Tibial nerve (tissue), 4 donors: Measurements from ENCODE around the gene ZC3H7B. TPM values are rescaled to one million over a fixed set of nuclear protein-coding genes. Genes with fewer than 3 reads are reported as not detected.

Experiments used
- DNase-seq, 2 donors: peaks; one replicate each; pipeline ENCODE4 v3.0.0-alpha.2; 2019; ENCODE audit warnings: low spot score in 2 of 2
- H3K27ac ChIP-seq, 4 donors: fragments of 200-600 bp; sonication (generic) in 3 of 4; one replicate each; pipeline ENCODE4 v1.5.1; 2017 to 2019; ENCODE audit warnings: mild to moderate bottlenecking in 1 of 4
- H3K27me3 ChIP-seq, 2 donors: fragments of 200-600 bp; sonication (generic) in 1 of 2; one replicate each; pipeline versions ENCODE4 v1.5.1 to v1.6.0; 2017 to 2019
- H3K36me3 ChIP-seq, 3 donors: fragments of 200-600 bp; sonication (generic); one replicate each; pipeline ENCODE4 v1.5.1; 2018 to 2019
- H3K4me1 ChIP-seq, 4 donors: fragments of 200-600 bp; sonication (generic) in 3 of 4; one replicate each; pipeline ENCODE4 v1.5.1; 2017 to 2019
- H3K4me3 ChIP-seq, 4 donors: fragments of 200-600 bp; sonication (generic) in 3 of 4; one replicate each; pipeline ENCODE4 v1.5.1; 2017 to 2019; ENCODE audit warnings: mild to moderate bottlenecking in 1 of 4, moderate library complexity in 1 of 4
- H3K9me3 ChIP-seq, 4 donors: fragments of 200-600 bp; sonication (generic) in 3 of 4; one replicate each; pipeline ENCODE4 v1.5.1; 2017 to 2019
- CTCF ChIP-seq, 5 experiments: fragments of 200-600 bp in 3 of 5; fragments of 450-650 bp in 2 of 5; sonication (generic) in 3 of 5; IDR thresholded peaks; one replicate each; pipeline ENCODE4 v1.5.1; 2016 to 2019; ENCODE audit warnings: antibody characterized with exemption in 5 of 5, mild to moderate bottlenecking in 3 of 5, moderate library complexity in 2 of 5
- EP300 ChIP-seq, 2 donors: sonication (generic); formaldehyde crosslinking; IDR thresholded peaks; one replicate each; pipeline ENCODE4 v1.6.1; 2017; ENCODE audit warnings: antibody characterized with exemption in 2 of 2, mild to moderate bottlenecking in 1 of 2
- POLR2A ChIP-seq, 2 donors: fragments of 450-650 bp; IDR thresholded peaks; one replicate each; pipeline ENCODE4 v1.6.1; 2017; ENCODE audit warnings: antibody characterized with exemption in 2 of 2, mild to moderate bottlenecking in 2 of 2, moderate library complexity in 2 of 2
- WGBS, 2 donors: methylation state at CpG; one replicate each; pipeline ENCODE4 v1.1.5; 2018; 5-methylcytosine and 5-hydroxymethylcytosine counted together
- total RNA-seq, 4 donors: library from RNA; depleted of rRNA; stranded (reverse); fragments of >200 nt; gene quantifications; one replicate each; pipeline ENCODE4 v1.1.0, GENCODE V29; 2016

The ZC3H7B gene
- total RNA-seq, 4 donors from 2014 or later = 45.0 to 74.9 (median 57.9) TPM

DNA sequence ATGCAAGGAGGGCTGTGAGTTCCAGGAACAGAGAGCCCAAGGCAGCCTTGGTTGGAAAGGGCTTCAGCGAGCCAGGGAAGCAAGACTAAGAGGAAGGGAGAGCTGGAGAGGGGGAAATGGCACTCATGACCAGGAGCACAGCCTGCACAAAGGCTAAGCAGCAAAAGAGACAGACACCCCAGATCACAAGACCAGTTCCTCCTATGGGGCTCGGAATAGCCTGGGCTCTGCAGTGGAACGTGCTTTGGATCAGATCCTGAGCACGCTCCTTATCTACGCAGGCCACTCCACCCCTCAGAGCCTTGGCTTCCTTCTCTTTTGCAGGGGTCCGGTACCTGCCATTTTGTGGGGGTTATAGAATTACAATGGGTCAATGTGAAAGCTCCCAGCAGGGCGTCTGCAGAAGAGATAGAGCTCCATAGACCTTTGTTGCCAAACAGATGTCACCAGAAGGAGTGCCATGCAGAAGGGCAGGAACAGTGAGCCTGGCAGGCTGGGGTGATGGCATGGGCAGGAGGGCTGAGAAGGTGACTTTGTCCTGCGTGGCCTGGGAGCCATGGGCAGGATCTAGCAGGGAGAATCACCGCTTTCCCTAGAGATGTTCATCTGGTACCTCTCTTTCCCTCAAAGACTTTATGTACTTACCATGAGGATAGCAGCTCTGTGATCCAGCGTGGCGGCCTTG lies 33.8 kb downstream of the ZC3H7B start:
- no peak for DNase-seq
- TF ChIP-seq POLR2A (IDR thresholded peaks at IDR 0.05) (no peak), EP300 (IDR thresholded peaks at IDR 0.05) (no peak), CTCF (IDR thresholded peaks at IDR 0.05) (no peak)
- no peaks in the 10 kb centered on the region for H3K9me3 ChIP-seq
- no peaks in the 10 kb centered on the region for H3K27me3 ChIP-seq
- H3K27ac ChIP-seq = no peak overlapping the region
- 95 to 99% methylated on average over 11 of the region's 11 CpGs for WGBS, 2 donors
- peaks cover 0 to 97% (median 7%) of the 10 kb centered on the region in 3 donors for H3K36me3 ChIP-seq
- no peak overlapping the region for H3K4me3 ChIP-seq
- no peaks in the 10 kb centered on the region for H3K4me1 ChIP-seq

DNA sequence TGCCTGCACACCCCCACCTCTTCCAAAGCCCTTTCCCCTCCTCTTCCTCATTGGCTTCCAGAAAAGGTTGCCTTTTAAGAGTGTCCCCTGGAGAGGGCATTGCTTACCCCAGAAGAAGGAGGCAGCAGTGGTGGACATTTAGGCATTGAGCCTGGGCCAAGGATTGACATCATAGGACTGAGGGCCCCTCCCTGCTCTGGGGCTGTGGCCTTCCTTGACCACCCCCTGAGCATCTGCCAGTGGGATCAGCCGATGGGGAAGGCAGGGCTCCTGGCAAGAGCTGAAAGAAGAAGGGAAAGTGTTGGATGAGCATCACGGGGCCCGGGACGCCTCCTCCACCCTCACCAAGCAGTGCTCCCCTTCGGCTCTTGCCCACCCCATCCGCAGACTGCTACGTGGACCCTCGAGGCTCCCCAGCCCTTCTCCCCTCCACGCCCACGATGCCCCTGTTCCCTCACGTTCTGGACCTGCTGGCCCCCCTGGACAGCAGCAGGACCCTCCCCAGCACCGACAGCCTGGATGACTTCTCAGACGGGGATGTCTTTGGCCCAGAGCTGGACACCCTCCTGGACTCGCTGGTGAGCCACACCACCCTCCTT lies 37.4 kb downstream of the ZC3H7B start:
- peak overlapping the region in 1 of 4 donors; percentile 37 for H3K27ac ChIP-seq
- no peak for TF ChIP-seq POLR2A (IDR thresholded peaks at IDR 0.05)
- TF ChIP-seq CTCF (IDR thresholded peaks at IDR 0.05) = no peak
- TF ChIP-seq EP300 (IDR thresholded peaks at IDR 0.05) = no peak
- H3K4me3 ChIP-seq = no peak overlapping the region
- WGBS, 2 donors = 78 to 86% methylated on average over 14 of the region's 14 CpGs
- no peaks in the 10 kb centered on the region for H3K4me1 ChIP-seq
- DNase-seq = no peak
- H3K27me3 ChIP-seq = no peaks in the 10 kb centered on the region
- no peaks in the 10 kb centered on the region for H3K9me3 ChIP-seq
- peaks cover 0 to 98% (median 22%) of the 10 kb centered on the region in 3 donors for H3K36me3 ChIP-seq

DNA sequence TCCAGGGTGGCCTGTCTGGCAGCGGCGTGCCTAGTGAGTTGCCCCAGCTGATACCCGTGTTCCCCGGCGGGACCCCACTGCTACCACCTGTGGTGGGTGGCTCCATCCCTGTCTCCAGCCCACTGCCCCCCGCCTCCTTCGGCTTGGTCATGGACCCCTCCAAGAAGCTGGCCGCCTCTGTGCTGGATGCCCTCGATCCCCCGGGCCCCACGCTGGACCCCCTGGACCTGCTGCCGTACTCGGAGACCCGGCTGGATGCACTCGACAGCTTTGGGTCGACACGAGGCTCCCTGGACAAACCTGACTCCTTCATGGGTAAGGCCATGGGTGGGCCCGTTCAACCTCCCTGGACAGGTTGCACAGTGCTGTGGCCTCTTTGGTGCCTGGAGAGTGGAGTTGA lies 38.5 kb downstream of the ZC3H7B start:
- Histone ChIP-seq H3K27ac (no peak overlapping the region), H3K9me3 (no peaks in the 10 kb centered on the region), H3K27me3 (no peaks in the 10 kb centered on the region), H3K4me1 (no peaks in the 10 kb centered on the region), H3K36me3 (peaks cover 0 to 99% (median 22%) of the 10 kb centered on the region in 3 donors), H3K4me3 (no peak overlapping the region)
- WGBS, 2 donors = 96 to 98% methylated on average over 12 to 14 of the region's 18 CpGs
- TF ChIP-seq CTCF (IDR thresholded peaks at IDR 0.05) (no peak), POLR2A (IDR thresholded peaks at IDR 0.05) (no peak), EP300 (IDR thresholded peaks at IDR 0.05) (no peak)
- DNase-seq = no peak

GRCh38 chr22:41340357-41340756 lies 39.0 kb downstream of the ZC3H7B start:
- Histone ChIP-seq H3K36me3 (peaks cover under 1 to 99% (median 22%) of the 10 kb centered on the region in 3 donors), H3K27me3 (no peaks in the 10 kb centered on the region), H3K4me3 (no peak overlapping the region), H3K9me3 (no peaks in the 10 kb centered on the region), H3K4me1 (no peaks in the 10 kb centered on the region), H3K27ac (peak overlapping the region in 1 of 4 donors; percentile 34)
- no peak for TF ChIP-seq POLR2A (IDR thresholded peaks at IDR 0.05)
- TF ChIP-seq EP300 (IDR thresholded peaks at IDR 0.05) = no peak
- no peak for TF ChIP-seq CTCF (IDR thresholded peaks at IDR 0.05)
- WGBS, 2 donors = 47 to 56% methylated on average over 3 to 11 of the region's 11 CpGs
- DNase-seq = no peak

GRCh38 chr22:41341012-41341411 lies 39.7 kb downstream of the ZC3H7B start:
- no peak for DNase-seq
- no peaks in the 10 kb centered on the region for H3K9me3 ChIP-seq
- H3K27ac ChIP-seq = no peak overlapping the region
- H3K4me1 ChIP-seq = no peaks in the 10 kb centered on the region
- 89 to 93% methylated on average over 7 to 8 of the region's 8 CpGs for WGBS, 2 donors
- no peak overlapping the region for H3K4me3 ChIP-seq
- peaks cover 3 to 99% (median 27%) of the 10 kb centered on the region in 3 donors for H3K36me3 ChIP-seq
- TF ChIP-seq POLR2A (IDR thresholded peaks at IDR 0.05) (no peak), CTCF (IDR thresholded peaks at IDR 0.05) (no peak), EP300 (IDR thresholded peaks at IDR 0.05) (no peak)
- no peaks in the 10 kb centered on the region for H3K27me3 ChIP-seq
